SK-N-DZ (cell line): ENCODE results near the gene FAM184A.

Experiments used
- DNase-seq: peaks from one replicate; pipeline ENCODE4 v3.0.0-alpha.2; 2015; ENCODE audit warnings: low spot score

Gene FAM184A

GRCh38 chr6:118965843-118966370 lies 112.6 kb downstream of the FAM184A start:
- DNase-seq: no peak

- no peak for DNase-seq
These were observed 113.1 kb downstream of the FAM184A start for GRCh38 chr6:118965371-118965770.

- DNase-seq: no peak
These were observed 115.5 kb downstream of the FAM184A start for GRCh38 chr6:118963003-118963402.

- DNase-seq: no peak
These were observed 118.6 kb downstream of the FAM184A start for GRCh38 chr6:118959903-118960302.

- no peak for DNase-seq
These were observed 125.1 kb downstream of the FAM184A start for GRCh38 chr6:118953391-118953790.

- no peak for DNase-seq
These were observed 125.8 kb downstream of the FAM184A start for GRCh38 chr6:118952683-118953082.

GRCh38 chr6:118945217-118945616 lies 133.2 kb downstream of the FAM184A start:
- no peak for DNase-seq

GRCh38 chr6:118940770-118941169 lies 137.7 kb downstream of the FAM184A start:
- no peak for DNase-seq

- no peak for DNase-seq
These were observed 138.8 kb downstream of the FAM184A start for GRCh38 chr6:118939683-118940082.

GRCh38 chr6:118935978-118936703 lies 142.3 kb downstream of the FAM184A start:
- no peak for DNase-seq

GRCh38 chr6:118935331-118935668 lies 143.2 kb downstream of the FAM184A start:
- DNase-seq: no peak

GRCh38 chr6:118934461-118935330 lies 143.8 kb downstream of the FAM184A start, which contains the start of gene MCM9:
TSS of gene MCM9 (minus strand) at chr6:118935159. CDS start at chr6:118931723, 3,436 bp downstream.
- peak; percentile 92 for DNase-seq

- no peak for DNase-seq
These were observed 144.5 kb downstream of the FAM184A start for GRCh38 chr6:118933855-118934460.

GRCh38 chr6:118932421-118932820 lies 146.0 kb downstream of the FAM184A start:
- no peak for DNase-seq

- no peak for DNase-seq
These were observed 147.0 kb downstream of the FAM184A start for GRCh38 chr6:118931436-118931835.

- no peak for DNase-seq
These were observed 147.8 kb downstream of the FAM184A start for GRCh38 chr6:118930680-118931079.

GRCh38 chr6:118923035-118923434 lies 155.4 kb downstream of the FAM184A start:
- DNase-seq: no peak

GRCh38 chr6:118921084-118921483 lies 157.4 kb downstream of the FAM184A start:
- DNase-seq: no peak

- DNase-seq: no peak
These were observed 160.1 kb downstream of the FAM184A start for GRCh38 chr6:118918329-118918725.

GRCh38 chr6:118917546-118918328 lies 160.7 kb downstream of the FAM184A start:
- no peak for DNase-seq

GRCh38 chr6:118914598-118914997 lies 163.9 kb downstream of the FAM184A start:
- no peak for DNase-seq
